Mesothelial cell of epicardium (in vitro differentiated cells): ENCODE results near the gene WIZ. TPM values are rescaled to one million over a fixed set of nuclear protein-coding genes. Genes with fewer than 3 reads are reported as not detected.
A peak's percentile ranks its signal among the peaks of the same experiment; 100 is the strongest.

Experiments
- DNase-seq, 2 experiments: peaks; one replicate each; pipeline ENCODE4 v3.0.0; 2021; ENCODE audit warnings: low spot score in 2 of 2; ENCODE audit not compliant: unreplicated experiment in 2 of 2
- H3K27ac Mint-ChIP-seq: 2 replicates; pipeline ENCODE4 v1.8.0; 2021; ENCODE audit warnings: mixed read lengths
- H3K27me3 Mint-ChIP-seq: 2 replicates; pipeline ENCODE4 v1.8.0; 2021; ENCODE audit warnings: low read depth, mixed read lengths
- H3K36me3 Mint-ChIP-seq: 2 replicates; pipeline ENCODE4 v1.8.0; 2021; ENCODE audit warnings: mixed read lengths
- H3K4me1 Mint-ChIP-seq: 2 replicates; pipeline ENCODE4 v1.8.0; 2021; ENCODE audit warnings: mixed read lengths
- H3K4me3 Mint-ChIP-seq: 2 replicates; pipeline ENCODE4 v1.8.0; 2021; ENCODE audit warnings: mild to moderate bottlenecking, moderate library complexity, mixed read lengths
- H3K9me3 Mint-ChIP-seq: 2 replicates; pipeline ENCODE4 v1.8.0; 2021; ENCODE audit warnings: mixed read lengths
- CTCF ChIP-seq: fragments of 200-600 bp; sonication (generic); IDR thresholded peaks from one replicate; pipeline ENCODE4 v1.5.0; 2021; ENCODE audit warnings: antibody characterized with exemption; ENCODE audit not compliant: unreplicated experiment
- total RNA-seq: library from RNA; stranded (reverse); gene quantifications from 3 replicates; pipeline ENCODE4 v1.2.1, GENCODE V29; 2021

The WIZ gene
- total RNA-seq: 57.5 to 62.0 TPM (median 60.4 TPM) in 3 replicates

GRCh38 chr19:15449620-15450527 is at the start of gene WIZ:
WIZ (minus strand) TSS chr19:15449956; CDS start chr19:15448307, 1,649 bp downstream.
- Mint-ChIP-seq H3K4me3 (peak within 1 kb of the TSS; percentile 77), H3K27me3 (peaks cover 38% of the 10 kb centered on the region), H3K36me3 (peaks cover 4% of the 10 kb centered on the region), H3K4me1 (peaks cover 18% of the 10 kb centered on the region), H3K27ac (peak within 1 kb of the TSS; percentile 68), H3K9me3 (no peaks in the 10 kb centered on the region)
- TF ChIP-seq CTCF: no peak
- peak; percentile 71 to 80 for DNase-seq

- Mint-ChIP-seq H3K9me3 (peaks cover 45% of the 10 kb centered on the region), H3K4me3 (no peak overlapping the region), H3K27me3 (no peaks in the 10 kb centered on the region), H3K27ac (no peak overlapping the region), H3K4me1 (no peaks in the 10 kb centered on the region), H3K36me3 (peaks cover 2% of the 10 kb centered on the region)
- DNase-seq: no peak
- TF ChIP-seq CTCF: no peak
Observed at GRCh38 chr19:15498910-15499309, 49.2 kb upstream of the WIZ start.

- Mint-ChIP-seq H3K27me3 (no peaks in the 10 kb centered on the region), H3K4me3 (no peak overlapping the region), H3K36me3 (peaks cover 2% of the 10 kb centered on the region), H3K27ac (no peak overlapping the region), H3K9me3 (peaks cover 47% of the 10 kb centered on the region), H3K4me1 (no peaks in the 10 kb centered on the region)
- DNase-seq: no peak
- no peak for TF ChIP-seq CTCF
Observed at GRCh38 chr19:15498156-15498858, 48.6 kb upstream of the WIZ start.

GRCh38 chr19:15495151-15495550 is 45.4 kb upstream of the WIZ start:
- TF ChIP-seq CTCF: no peak
- H3K9me3 Mint-ChIP-seq: peaks cover 37% of the 10 kb centered on the region
- H3K4me1 Mint-ChIP-seq: no peaks in the 10 kb centered on the region
- DNase-seq: no peak
- H3K27me3 Mint-ChIP-seq: no peaks in the 10 kb centered on the region
- H3K36me3 Mint-ChIP-seq: peaks cover 2% of the 10 kb centered on the region
- no peak overlapping the region for H3K4me3 Mint-ChIP-seq
- H3K27ac Mint-ChIP-seq: no peak overlapping the region

- Mint-ChIP-seq H3K36me3 (no peaks in the 10 kb centered on the region), H3K27ac (no peak overlapping the region), H3K9me3 (peaks cover 32% of the 10 kb centered on the region), H3K27me3 (no peaks in the 10 kb centered on the region), H3K4me1 (no peaks in the 10 kb centered on the region), H3K4me3 (no peak overlapping the region)
- no peak for TF ChIP-seq CTCF
- DNase-seq: no peak
Observed at GRCh38 chr19:15488489-15489226, 38.9 kb upstream of the WIZ start.
